Measurements from ENCODE around the gene HIPK2.

DNA sequence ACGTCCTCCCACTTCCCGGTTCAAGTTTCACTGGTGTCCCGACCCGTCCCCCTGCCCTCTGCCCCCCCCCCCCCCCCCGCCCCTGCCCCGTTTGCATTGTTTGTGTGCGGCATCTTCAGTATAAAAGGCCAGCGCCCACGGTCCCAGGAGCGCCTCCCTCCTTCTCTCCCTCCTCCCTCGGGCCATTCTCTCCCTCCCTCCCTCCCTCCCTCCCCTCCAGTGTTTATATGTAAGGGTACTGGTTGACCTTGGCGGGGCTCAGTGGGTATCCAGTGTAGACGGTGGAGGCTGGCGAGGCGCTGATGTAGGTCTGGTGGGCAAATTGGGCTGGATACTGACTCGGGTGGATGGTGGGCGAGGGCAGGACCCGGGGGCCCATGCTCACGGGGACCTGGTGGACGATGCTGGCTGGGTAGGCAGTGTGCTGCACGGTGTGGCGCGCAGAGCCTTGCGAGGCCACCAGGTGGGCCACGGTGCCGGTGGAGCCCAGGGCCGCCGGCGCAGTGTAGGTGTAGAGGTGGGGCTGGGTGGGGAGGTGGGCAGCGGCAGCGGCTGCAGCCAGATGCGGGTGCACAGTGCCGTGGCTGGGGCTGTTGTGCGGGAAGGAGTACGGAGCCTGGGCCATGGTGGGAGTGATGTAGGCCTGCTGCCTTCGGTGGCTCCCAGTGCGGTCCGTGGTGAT is 205.0 kb downstream of the HIPK2 start:
- TF ChIP-seq, protein P1, sequence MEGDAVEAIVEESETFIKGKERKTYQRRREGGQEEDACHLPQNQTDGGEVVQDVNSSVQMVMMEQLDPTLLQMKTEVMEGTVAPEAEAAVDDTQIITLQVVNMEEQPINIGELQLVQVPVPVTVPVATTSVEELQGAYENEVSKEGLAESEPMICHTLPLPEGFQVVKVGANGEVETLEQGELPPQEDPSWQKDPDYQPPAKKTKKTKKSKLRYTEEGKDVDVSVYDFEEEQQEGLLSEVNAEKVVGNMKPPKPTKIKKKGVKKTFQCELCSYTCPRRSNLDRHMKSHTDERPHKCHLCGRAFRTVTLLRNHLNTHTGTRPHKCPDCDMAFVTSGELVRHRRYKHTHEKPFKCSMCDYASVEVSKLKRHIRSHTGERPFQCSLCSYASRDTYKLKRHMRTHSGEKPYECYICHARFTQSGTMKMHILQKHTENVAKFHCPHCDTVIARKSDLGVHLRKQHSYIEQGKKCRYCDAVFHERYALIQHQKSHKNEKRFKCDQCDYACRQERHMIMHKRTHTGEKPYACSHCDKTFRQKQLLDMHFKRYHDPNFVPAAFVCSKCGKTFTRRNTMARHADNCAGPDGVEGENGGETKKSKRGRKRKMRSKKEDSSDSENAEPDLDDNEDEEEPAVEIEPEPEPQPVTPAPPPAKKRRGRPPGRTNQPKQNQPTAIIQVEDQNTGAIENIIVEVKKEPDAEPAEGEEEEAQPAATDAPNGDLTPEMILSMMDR (optimal IDR thresholded peaks at IDR 0.05 in 1 of 3, IDR thresholded peaks at IDR 0.05 in 1 of 3, conservative IDR thresholded peaks at IDR 0.05 in 1 of 3; ENCODE audit: extremely low read depth in 1 of 3, insufficient read depth in 2 of 3, low read length in 3 of 3) = no peak
- TF ChIP-seq EZH2 (IDR thresholded peaks at IDR 0.05; ENCODE audit: low read length) = no peak
